Fibroblast of villous mesenchyme (primary cell): ENCODE results near the gene NDUFB10. TPM values are rescaled to one million over a fixed set of nuclear protein-coding genes. Genes with fewer than 3 reads are reported as not detected.
A peak's percentile ranks its signal among the peaks of the same experiment; 100 is the strongest.

Experiments used
- DNase-seq: peaks from one replicate; pipeline ENCODE4 v3.0.0-alpha.2; 2010; ENCODE audit warnings: low read depth
- H3K4me3 ChIP-seq: 2 replicates; pipeline ENCODE4 v1.5.1; 2011; ENCODE audit warnings: low read depth, mild to moderate bottlenecking, low read length
- CTCF ChIP-seq: IDR thresholded peaks from 2 replicates; pipeline ENCODE4 v1.5.1; 2012; ENCODE audit warnings: low read depth, mild to moderate bottlenecking, low read length; ENCODE audit not compliant: insufficient read depth
- total RNA-seq: library from RNA; depleted of rRNA; stranded (reverse); fragments of >200 nt; gene quantifications from 2 replicates; pipeline ENCODE4 v1.2.3, GENCODE V29; 2012

Gene NDUFB10
- total RNA-seq, 1 donor: 87.2 TPM

- peak overlapping the region; percentile 75 for H3K4me3 ChIP-seq
- no peak for DNase-seq
- no peak for TF ChIP-seq CTCF
Measured at GRCh38 chr16:1984347-1985225, 25.2 kb downstream of the NDUFB10 start.

- no peak overlapping the region for H3K4me3 ChIP-seq
- TF ChIP-seq CTCF: no peak
- DNase-seq: no peak
Measured at GRCh38 chr16:1985466-1986150, 26.3 kb downstream of the NDUFB10 start.

GRCh38 chr16:1987198-1987597 is 27.9 kb downstream of the NDUFB10 start:
- TF ChIP-seq CTCF: no peak
- H3K4me3 ChIP-seq: no peak overlapping the region
- no peak for DNase-seq

GRCh38 chr16:1989209-1990100 is 30.1 kb downstream of the NDUFB10 start, which contains the start of gene SYNGR3:
Gene SYNGR3 (plus strand): TSS chr16:1989970. CDS start chr16:1990103, 133 bp downstream.
- TF ChIP-seq CTCF: no peak
- peak within 1 kb of the TSS; percentile 46 for H3K4me3 ChIP-seq
- no peak for DNase-seq

- TF ChIP-seq CTCF: no peak
- no peak for DNase-seq
- H3K4me3 ChIP-seq: peak overlapping the region; percentile 46
Measured at GRCh38 chr16:1990101-1990350, 30.7 kb downstream of the NDUFB10 start.

- DNase-seq: no peak
- H3K4me3 ChIP-seq: peak overlapping the region; percentile 46
- TF ChIP-seq CTCF: no peak
Measured at GRCh38 chr16:1990351-1991134, 31.2 kb downstream of the NDUFB10 start.
